ENCODE measurements around the gene ASPA. TPM values are rescaled to one million over a fixed set of nuclear protein-coding genes. Genes with fewer than 3 reads are reported as not detected.

ASPA gene
- polyA plus RNA-seq, 4 donors = 24.8 to 34.0 (median 29.0) TPM

DNA sequence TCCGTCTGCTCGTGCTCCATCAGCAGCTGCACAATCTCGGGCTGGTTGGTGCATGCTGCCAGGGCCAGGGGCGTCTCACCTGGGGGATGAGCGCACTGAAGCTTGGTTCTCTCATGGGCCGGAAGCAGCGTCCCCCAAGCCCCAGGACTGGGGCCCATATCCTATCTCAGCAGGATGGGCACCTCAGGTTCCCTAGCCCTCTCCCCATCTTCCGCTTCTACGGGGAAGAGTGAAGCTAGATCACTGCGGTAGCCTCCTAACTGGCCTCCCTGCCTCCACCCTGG is 57.0 kb downstream of the ASPA start:
- no peak for DNase-seq (ENCODE audit: low read depth in 4 of 4, low spot score in 3 of 4)

DNA sequence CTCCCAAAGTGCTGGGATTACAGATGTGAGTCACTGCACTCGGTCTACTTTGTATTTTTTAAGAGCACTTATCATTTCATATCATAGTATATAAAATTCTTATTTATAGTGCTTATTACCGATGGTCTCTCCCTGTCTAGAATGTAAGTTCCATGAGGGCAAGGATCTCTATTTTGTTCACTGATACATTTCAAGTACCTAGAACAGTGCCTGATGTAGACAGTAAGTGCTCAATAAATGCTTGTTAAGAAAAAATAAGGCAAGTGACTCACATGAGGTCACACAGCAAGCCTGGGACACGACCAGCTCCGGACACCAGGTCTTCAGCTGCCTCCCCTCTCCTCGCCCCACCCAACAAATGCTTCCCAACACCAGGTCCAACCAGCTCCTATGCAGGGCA is 58.0 kb downstream of the ASPA start:
- no peak for DNase-seq (ENCODE audit: low read depth in 4 of 4, low spot score in 3 of 4)

DNA sequence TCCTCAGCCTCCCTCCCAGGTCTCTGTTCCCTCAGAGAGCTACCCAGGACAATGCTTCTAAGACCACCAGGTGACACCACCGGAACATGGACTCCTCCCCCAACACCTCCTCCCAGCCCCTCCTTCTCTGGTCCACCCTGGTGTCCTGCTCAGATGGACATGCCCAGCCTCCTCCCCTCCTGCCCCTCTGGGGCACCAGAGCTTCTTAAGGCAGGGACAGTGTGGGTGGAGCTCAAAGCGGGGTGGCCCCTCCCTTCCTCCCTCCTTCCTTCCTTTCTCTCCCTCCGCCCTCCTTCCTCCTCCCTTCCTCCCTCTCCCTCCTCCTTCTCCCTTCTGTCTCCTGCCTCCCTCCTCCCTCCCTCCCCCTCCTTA is 59.1 kb downstream of the ASPA start:
- no peak for DNase-seq (ENCODE audit: low read depth in 4 of 4, low spot score in 3 of 4)

DNA sequence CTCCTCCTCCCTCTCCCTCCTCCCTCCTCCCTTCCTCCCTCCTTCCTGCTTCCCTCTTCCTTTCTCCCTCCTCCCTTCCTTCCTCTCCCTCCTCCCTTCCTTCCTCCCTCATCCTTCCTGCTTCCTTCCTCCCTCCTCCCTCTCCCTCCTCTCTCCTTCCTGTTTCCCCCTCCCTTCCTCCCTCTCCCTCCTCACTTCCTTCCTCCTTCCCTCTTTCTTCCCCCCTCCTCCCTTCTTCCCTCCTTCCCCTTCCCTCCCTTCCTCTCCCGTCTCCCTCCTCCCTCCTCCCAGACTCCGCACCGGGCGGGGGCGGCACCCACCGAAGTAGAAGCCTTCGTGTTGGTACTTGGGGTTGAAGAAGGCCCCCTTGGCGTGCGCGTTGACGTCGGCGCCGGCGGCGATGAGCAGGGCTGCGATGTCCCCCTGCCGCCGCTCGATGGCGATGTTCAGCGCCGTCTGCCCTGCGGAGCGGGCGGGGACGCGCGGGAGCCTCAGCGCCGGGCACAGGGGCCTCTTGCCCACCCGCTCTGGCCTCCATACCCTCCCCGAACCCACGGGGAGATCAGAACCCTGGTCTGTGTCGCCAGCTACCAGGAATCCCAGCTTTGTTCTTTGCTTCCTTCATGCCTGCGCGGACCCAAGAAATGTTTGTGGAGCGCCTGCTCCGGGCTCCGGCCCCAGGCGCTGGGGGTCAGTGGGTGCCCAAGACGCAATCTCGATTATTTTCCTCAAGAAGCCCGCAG is 59.6 kb downstream of the ASPA start:
- DNase-seq (ENCODE audit: low read depth in 4 of 4, low spot score in 3 of 4) = peak; percentile 41 to 48 (median 46)

DNA sequence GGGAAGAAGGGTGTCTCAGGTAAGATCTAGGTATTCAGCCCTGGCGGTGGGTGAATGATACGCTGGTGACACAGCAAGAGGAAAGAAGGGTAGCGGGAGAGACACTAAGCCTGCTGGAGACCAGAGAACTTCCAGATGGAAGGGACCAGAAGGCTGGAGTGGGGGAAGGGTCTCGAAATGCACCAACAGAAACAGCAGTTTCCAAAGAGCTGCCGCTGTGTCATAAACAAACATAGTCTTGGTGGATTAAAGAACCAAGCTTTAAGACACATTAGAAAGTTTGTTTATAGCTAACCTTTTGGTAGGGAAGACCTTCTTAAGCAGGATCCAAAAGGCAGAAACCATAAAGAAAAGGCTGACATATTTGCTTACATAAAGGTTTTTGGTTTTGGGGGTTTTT is 60.9 kb downstream of the ASPA start:
- DNase-seq (ENCODE audit: low read depth in 4 of 4, low spot score in 3 of 4) = no peak

DNA sequence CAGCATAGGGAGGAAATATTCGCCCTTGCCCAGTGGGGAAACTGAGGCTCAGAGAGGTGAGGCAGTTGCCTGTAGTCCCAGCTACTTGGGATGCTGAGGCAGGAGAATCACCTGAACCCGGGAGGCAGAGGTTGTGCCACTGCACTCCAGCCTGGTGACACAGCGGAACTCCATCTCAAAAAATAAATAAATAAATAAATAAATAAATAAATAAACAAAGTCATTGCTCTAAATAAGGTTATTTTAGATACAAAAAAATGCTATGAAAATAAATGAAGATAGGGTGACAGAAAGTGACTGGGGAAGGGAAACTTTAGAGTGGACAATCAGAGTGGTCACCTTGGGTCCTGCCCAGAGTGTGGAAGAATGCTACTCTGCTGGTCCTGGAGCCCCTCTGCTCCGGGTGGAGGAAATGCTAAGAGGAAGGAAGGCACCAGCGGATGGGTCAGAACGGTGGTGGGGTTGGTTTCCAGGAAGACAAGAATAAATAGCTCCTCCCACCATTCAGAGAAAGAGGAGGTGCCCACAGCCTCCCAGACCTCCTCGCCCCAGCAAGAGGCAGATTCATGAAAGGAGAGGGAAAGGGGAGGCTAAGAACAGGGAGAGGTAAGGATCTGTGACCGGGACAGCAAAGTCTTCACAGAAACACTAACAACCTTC is 64.2 kb downstream of the ASPA start:
- DNase-seq (ENCODE audit: low read depth in 4 of 4, low spot score in 3 of 4) = no peak

DNA sequence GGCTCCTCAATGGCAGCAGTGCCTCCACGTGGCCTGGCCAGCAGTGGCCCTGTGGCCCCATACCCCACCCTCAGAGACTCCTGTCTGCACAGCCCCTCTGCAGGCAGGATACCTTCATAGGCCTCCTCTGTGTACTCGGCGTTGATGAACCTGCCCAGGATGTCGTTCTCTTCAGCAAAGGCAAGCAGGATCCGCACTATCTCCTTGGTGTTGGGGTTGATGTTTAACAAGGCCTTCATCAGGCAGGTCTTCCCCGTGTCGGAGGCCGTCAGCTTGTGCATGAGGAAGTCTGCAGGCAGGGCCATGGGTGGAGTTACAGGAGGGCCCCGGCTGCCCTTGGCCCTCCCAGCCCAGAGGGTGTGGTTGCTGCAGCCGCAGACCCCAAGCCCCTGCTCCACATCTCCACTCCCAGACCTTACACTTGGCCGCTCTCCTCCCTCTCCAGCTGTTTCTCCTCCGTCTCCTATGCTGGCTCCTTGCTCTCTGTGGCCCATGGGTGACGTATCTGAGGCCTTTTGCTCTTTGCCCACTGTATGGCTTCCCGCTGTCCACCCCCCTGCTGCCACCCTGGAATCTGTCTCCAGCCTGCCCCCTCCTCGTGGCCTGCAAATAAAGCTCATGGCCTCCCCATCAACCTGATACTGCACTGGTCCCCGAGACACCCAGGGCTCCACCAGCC is 66.8 kb downstream of the ASPA start:
- DNase-seq (ENCODE audit: low read depth in 4 of 4, low spot score in 3 of 4) = no peak

DNA sequence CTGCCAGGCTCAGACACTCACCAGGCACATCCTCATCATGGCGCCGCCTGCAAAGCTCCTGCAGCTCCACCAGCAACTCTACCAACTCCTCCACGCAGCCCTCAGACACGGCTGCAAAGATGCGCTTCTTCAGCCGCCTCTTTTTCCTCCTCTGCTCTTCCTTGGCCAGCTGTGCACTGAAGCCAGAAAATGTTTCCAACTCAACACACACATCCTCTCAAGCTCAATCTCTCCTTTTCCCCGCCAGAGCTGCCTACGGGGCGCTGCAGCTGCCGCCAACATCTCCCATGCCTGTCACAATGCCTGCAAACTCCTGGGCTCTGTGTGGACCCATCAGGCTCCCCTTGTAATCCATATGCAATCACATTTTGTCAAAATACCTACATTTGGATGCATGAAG is 67.7 kb downstream of the ASPA start:
- no peak for DNase-seq (ENCODE audit: low read depth in 4 of 4, low spot score in 3 of 4)

DNA sequence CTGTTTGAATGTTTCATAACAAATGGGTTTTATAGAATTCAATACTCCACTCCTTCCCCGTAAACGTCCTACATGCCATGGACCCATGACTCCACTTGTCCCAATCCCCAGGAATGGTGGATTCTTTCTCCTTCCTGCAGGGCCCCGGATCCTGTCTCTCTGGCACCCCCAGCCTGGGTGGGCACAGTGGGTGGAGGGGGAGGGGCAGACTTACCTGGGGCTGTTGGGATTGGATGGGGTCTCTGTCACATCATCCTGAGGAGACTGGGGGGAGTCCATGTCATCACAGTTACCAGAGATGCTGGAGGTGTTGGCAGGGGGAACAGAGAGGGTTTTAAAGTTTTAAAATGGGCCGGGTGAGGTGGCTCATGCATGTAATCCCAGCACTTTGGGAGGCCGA is 68.6 kb downstream of the ASPA start:
- DNase-seq (ENCODE audit: low read depth in 4 of 4, low spot score in 3 of 4) = no peak

DNA sequence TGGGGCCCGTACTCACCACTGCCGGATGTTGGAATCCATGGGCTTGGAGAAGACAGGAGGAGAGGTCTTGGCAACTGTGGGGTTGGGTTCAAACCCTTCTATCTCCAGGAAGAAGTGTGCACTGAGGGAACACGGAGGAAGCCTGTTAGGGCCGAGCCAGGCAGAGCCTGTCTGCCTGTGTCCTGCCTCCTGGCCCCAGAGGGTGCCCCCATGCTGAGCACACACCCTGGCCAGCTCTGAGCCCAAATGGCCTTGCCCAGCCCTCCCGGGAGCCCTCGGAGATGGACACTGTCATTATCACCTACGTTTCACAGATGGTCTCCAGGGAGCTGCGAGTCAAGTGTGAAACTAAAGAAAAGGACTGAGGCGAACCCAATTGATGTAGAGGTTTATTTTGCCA is 69.4 kb downstream of the ASPA start:
- no peak for DNase-seq (ENCODE audit: low read depth in 4 of 4, low spot score in 3 of 4)

DNA sequence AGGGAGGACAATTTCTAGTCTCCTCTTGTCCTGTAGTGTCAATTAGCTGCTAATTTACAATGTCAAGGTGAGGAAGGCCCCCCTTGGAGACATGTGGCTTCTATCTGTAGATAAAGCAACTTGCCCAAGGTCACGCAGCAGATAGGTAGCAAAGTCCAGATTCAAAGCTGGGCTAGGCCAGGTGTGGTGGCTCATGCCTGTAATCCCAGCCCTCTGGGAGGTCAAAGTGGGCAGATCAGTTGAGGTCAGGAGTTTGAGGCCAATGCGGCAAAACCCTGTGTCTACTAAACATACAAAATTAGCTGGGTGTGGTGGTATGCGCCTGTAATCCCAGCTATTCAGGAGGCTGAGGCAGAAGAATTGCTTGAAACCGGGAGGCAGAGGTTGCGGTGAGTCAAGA is 70.7 kb downstream of the ASPA start:
- DNase-seq (ENCODE audit: low read depth in 4 of 4, low spot score in 3 of 4) = no peak

DNA sequence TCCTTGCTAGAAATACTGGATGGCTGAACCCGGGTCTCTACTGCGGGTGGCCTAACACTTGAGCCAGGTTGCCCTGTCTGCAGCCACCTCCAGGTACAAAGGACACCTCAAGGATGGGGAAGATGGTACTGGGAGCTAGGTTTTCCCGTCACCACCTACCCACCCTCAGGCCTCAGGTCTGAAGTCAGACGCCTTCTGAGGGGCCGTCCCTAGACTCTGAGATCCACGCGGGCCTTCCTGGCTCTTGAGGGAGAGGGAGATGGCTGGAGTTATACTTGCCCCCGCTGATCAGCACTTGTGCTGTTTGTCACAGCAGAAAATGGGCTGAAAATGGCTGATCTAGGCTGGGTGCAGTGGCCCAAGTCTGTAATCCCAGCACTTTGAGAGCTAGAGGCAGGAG is 71.2 kb downstream of the ASPA start:
- no peak for DNase-seq (ENCODE audit: low read depth in 4 of 4, low spot score in 3 of 4)

DNA sequence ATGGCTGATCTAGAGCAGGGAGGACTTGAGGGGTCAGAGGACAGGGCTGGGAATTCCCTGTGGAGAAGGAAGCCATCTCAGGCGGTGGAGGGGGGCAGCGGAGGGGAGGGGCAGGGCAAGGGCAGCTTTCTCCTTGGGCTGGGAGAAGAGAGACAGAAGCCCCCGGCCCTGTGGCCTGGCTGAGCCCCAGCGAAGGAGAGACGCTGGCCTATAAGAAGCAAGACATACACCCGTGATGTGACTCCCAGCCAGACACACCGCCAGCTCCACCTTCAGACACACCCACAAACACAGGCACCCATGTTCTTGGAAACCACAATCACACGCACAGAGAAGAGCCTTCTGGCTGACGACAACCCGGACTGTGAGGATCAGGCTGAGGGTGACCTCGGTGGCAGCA is 71.8 kb downstream of the ASPA start:
- no peak for DNase-seq (ENCODE audit: low read depth in 4 of 4, low spot score in 3 of 4)

DNA sequence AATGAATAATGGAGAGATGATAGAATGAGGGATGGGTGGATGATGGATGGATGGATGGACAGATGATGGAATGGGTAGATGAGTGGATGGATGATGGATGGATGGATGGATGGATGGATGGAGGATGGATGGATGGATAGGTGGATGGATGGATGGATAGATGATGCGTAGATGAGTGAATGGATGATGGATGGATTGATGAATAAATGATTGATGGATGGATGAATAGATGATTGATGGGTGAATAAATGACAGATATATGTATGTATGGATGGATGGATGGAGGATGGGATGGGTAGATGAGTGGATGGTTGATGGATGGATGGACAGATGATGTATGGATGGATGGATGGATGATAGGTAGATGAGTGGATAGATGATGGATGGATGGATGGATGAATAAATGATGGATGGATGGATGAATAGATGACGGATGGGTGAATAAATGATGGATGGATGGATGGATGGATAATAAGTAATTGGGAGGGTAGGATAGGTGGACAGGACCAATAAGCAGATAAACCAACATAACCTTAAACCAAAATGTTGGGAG is 73.9 kb downstream of the ASPA start:
- no peak for DNase-seq (ENCODE audit: low read depth in 4 of 4, low spot score in 3 of 4)

DNA sequence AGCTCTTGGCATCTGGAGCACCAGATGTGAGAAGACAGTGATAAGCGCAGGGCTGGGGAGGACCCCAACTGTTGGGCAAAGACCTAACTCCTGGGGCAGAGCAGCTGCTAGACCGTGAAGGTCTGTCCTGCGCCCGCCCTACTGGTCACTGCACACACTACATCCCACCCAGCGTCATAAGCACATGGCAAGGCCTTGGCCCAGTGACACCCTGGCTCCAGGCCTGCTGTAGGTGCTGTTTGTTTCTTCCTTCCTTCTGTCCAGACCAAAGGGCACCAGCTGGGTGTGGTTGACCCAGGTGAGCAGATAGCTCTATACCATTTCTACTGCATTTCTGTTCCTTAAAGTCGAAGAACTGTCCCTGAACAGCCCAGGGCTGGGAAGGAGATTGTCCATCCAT is 75.4 kb downstream of the ASPA start:
- no peak for DNase-seq (ENCODE audit: low read depth in 4 of 4, low spot score in 3 of 4)

DNA sequence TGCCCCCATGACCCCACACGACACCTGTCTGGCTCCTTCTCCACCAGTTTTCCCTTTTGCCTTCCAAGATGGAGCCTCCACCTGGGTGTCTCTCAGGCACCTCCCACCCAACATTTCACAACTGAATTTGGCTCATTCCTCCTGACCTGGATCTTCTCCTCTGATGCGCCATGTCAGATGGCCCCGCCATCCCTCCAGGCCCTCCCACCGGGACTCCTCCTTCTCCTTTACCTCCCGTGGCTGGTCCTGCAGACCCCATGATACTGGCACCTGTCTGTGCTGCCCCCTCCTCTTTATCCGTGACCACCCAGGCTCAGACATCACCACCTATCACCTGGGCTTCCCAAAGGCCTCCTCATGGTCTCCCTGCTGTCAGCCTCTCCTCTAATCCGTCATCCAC is 77.1 kb downstream of the ASPA start:
- no peak for DNase-seq (ENCODE audit: low read depth in 4 of 4, low spot score in 3 of 4)

Other genes starting within 250 kb of the ASPA start
- gene OR3A1, start 177.6 kb upstream of the ASPA start, polyA plus RNA-seq (ENCODE audit: insufficient read length in 4 of 4) = under 1 TPM; 0.12 to 0.16 (median 0.13) TPM
- under 1 TPM in 3 of 4 donors, not detected in 1; 0.22 to 0.62 (median 0.55) TPM for gene OR3A2, start 89.7 kb upstream of the ASPA start, polyA plus RNA-seq (ENCODE audit: insufficient read length in 4 of 4)
- under 1 TPM in 1 of 4 donors, not detected in 3; 0.04 TPM for gene OR1E1, start 77.6 kb upstream of the ASPA start, polyA plus RNA-seq (ENCODE audit: insufficient read length in 4 of 4)
- under 1 TPM in 2 of 4 donors, not detected in 2; 0.04 to 0.06 TPM for gene OR3A3, start 64.6 kb upstream of the ASPA start, polyA plus RNA-seq (ENCODE audit: insufficient read length in 4 of 4)
- gene OR1E2, start 42.2 kb upstream of the ASPA start, polyA plus RNA-seq (ENCODE audit: insufficient read length in 4 of 4) = under 1 TPM in 1 of 4 donors, not detected in 3; 0.06 TPM
- 1 to 10 TPM in 1 of 4 donors, under 1 TPM in 3; 0.46 to 1.1 (median 0.67) TPM for gene SPATA22, start 4.2 kb upstream of the ASPA start, polyA plus RNA-seq (ENCODE audit: insufficient read length in 4 of 4)
- 1 to 10 TPM in 3 of 4 donors, under 1 TPM in 1; 0.61 to 1.1 (median 1.0) TPM for gene TRPV3, start 81.8 kb downstream of the ASPA start, polyA plus RNA-seq (ENCODE audit: insufficient read length in 4 of 4)
- gene TRPV1, start 133.4 kb downstream of the ASPA start, polyA plus RNA-seq (ENCODE audit: insufficient read length in 4 of 4) = 10 to 100 TPM in 1 of 4 donors, 1 to 10 TPM in 3; 6.5 to 10.3 (median 8.5) TPM
- gene SHPK, start 160.3 kb downstream of the ASPA start, polyA plus RNA-seq (ENCODE audit: insufficient read length in 4 of 4) = 10 to 100 TPM; 13.2 to 19.0 (median 15.2) TPM
- 10 to 100 TPM; 21.6 to 24.9 (median 22.3) TPM for gene CTNS, start 160.8 kb downstream of the ASPA start, polyA plus RNA-seq (ENCODE audit: insufficient read length in 4 of 4)
- gene TAX1BP3, start 192.6 kb downstream of the ASPA start, polyA plus RNA-seq (ENCODE audit: insufficient read length in 4 of 4) = 100 to 1,000 TPM in 2 of 4 donors, 10 to 100 TPM in 2; 97.5 to 110 (median 104) TPM
- gene EMC6, start 192.8 kb downstream of the ASPA start, polyA plus RNA-seq (ENCODE audit: insufficient read length in 4 of 4) = 10 to 100 TPM; 30.2 to 38.4 (median 31.1) TPM
- 1 to 10 TPM; 1.3 to 1.7 (median 1.4) TPM for gene P2RX5, start 220.2 kb downstream of the ASPA start, polyA plus RNA-seq (ENCODE audit: insufficient read length in 4 of 4)
- 1 to 10 TPM; 2.9 to 3.9 (median 3.4) TPM for gene HASPIN, start 247.9 kb downstream of the ASPA start, polyA plus RNA-seq (ENCODE audit: insufficient read length in 4 of 4)

All from right renal pelvis (tissue), 4 donors.